ENCODE results near the gene CCDC12. TPM values are rescaled to one million over a fixed set of nuclear protein-coding genes. Genes with fewer than 3 reads are reported as not detected.

CCDC12 gene
- total and polyA plus RNA-seq, 9 of the 15 experiments (the other 6 are each of a cell fraction or from before 2014, with no cell fraction given), result 8.9 to 201 (median 86.9) TPM

DNA sequence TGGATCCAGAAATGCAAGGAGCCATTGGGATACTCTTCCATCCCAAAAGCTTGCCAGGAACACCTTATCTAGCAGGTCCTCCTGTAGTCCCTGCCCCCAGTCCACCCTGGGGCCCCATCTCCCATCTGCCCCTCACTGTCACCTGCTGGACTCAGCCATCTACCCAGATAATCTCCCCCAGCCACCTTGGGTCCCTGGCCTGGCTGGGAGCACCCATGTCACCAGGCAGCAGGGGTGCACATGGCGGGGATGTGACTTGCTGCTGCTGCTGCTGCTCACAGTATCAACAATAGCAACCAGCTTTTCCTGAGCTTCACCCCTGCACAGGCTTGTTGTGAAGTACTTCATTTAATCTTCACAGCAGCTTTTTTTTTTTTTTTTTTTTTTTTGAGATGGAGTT is 86.4 kb downstream of the CCDC12 start:
- peak; percentile 12; the same call in 2 of the 3 replicates for ATAC-seq
- Histone ChIP-seq H3K9me1 (ENCODE audit: control insufficient read depth, insufficient read depth, low read length) (no peaks in the 10 kb centered on the region), H3K9me3 (replicated peaks; ENCODE audit: control insufficient read depth, insufficient read depth, low read depth, low read length) (no peaks in the 10 kb centered on the region), H3K27me3 (ENCODE audit: control insufficient read depth in 2 of 2, insufficient read depth in 2 of 2, low read length in 2 of 2) (peaks cover 29 to 80% of the 10 kb centered on the region in 2 experiments), H3K4me3 (no peak overlapping the region), H4K20me1 (replicated peaks; ENCODE audit: control insufficient read depth, insufficient read depth, low read length) (peaks cover 25% of the 10 kb centered on the region), H2AFZ (ENCODE audit: low read depth, low read length) (no peak overlapping the region), H3K4me2 (ENCODE audit: insufficient read depth, low read length) (no peak overlapping the region), H3K36me3 (ENCODE audit: control insufficient read depth, insufficient read depth, low read length) (no peaks in the 10 kb centered on the region), H3K4me1 (replicated peaks in 1 of 2; ENCODE audit: control insufficient read depth in 2 of 2, insufficient read depth in 2 of 2, low read length in 2 of 2) (peaks cover 0 to 21% of the 10 kb centered on the region in 2 experiments; a peak in 3 of 5 replicates), H3K27ac (ENCODE audit: extremely low read depth, low read depth, low read length) (no peak overlapping the region), H3K79me2 (ENCODE audit: control insufficient read depth, insufficient read depth, low read length) (no peaks in the 10 kb centered on the region), H3K9ac (ENCODE audit: insufficient read depth in 1 of 2, low read depth in 2 of 2, low read length in 2 of 2) (no peak overlapping the region)
- CTCF ChIA-PET (ENCODE audit: low intra/inter-chr PET ratio), result no interaction called here
- intact Hi-C loops (cut with micrococcal nuclease) (no loop called here), in situ Hi-C loops (cut with MboI) (no loop called here)
- no TSS peak for BruUV-seq (replicated peaks)
- DNase-seq (ENCODE audit: extremely low read depth in 1 of 4, low spot score in 3 of 4), result peak; percentile 50 to 73 (median 66)
- no peak for FAIRE-seq
- 7% methylated on average over 1 of the region's 1 CpG for WGBS (ENCODE audit: insufficient coverage, low coverage, missing lambda C conversion rate)
- POLR2A ChIA-PET, result interaction anchor here (0.6 kb wide), 1 partner anchor 372 kb away, joined by 3 read pairs; no protein-coding TSS in a partner anchor
- TF ChIP-seq, protein P1, sequence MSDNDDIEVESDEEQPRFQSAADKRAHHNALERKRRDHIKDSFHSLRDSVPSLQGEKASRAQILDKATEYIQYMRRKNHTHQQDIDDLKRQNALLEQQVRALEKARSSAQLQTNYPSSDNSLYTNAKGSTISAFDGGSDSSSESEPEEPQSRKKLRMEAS (CRISPR knock-in tag; IDR thresholded peaks at IDR 0.05), result 0 out of 2 replicates have a peak, but pooled peaks have one; percentile 9
- TF ChIP-seq CBFA2T3 (IDR thresholded peaks at IDR 0.05) (peak; percentile 84), ARID1B (IDR thresholded peaks at IDR 0.05) (0 out of 2 replicates have a peak, but pooled peaks have one; percentile 16), TCFL5 (CRISPR knock-in tag; conservative IDR thresholded peaks at IDR 0.05) (no peak), FOXJ3 (CRISPR knock-in tag; IDR thresholded peaks at IDR 0.05) (no peak), ATF7 (IDR thresholded peaks at IDR 0.05) (no peak), RCOR1 (IDR thresholded peaks at IDR 0.05; ENCODE audit: borderline replicate concordance in 1 of 2, low read depth in 2 of 2, low read length in 2 of 2) (no peak), EZH2 (IDR thresholded peaks at IDR 0.05; ENCODE audit: borderline replicate concordance, low read depth, low read length) (no peak), TRIM24 (IDR thresholded peaks at IDR 0.05) (0 out of 4 replicates have a peak, but pooled peaks of 1 of the 2 experiments have one; percentile 29), ZNF263 (CRISPR knock-in tag; IDR thresholded peaks at IDR 0.05; ENCODE audit: borderline replicate concordance) (peak; percentile 39; the same call in 1 of the 2 replicates), TCF3 (CRISPR knock-in tag; IDR thresholded peaks at IDR 0.05) (peak; percentile 72)
- TF ChIP-seq, protein P2, sequence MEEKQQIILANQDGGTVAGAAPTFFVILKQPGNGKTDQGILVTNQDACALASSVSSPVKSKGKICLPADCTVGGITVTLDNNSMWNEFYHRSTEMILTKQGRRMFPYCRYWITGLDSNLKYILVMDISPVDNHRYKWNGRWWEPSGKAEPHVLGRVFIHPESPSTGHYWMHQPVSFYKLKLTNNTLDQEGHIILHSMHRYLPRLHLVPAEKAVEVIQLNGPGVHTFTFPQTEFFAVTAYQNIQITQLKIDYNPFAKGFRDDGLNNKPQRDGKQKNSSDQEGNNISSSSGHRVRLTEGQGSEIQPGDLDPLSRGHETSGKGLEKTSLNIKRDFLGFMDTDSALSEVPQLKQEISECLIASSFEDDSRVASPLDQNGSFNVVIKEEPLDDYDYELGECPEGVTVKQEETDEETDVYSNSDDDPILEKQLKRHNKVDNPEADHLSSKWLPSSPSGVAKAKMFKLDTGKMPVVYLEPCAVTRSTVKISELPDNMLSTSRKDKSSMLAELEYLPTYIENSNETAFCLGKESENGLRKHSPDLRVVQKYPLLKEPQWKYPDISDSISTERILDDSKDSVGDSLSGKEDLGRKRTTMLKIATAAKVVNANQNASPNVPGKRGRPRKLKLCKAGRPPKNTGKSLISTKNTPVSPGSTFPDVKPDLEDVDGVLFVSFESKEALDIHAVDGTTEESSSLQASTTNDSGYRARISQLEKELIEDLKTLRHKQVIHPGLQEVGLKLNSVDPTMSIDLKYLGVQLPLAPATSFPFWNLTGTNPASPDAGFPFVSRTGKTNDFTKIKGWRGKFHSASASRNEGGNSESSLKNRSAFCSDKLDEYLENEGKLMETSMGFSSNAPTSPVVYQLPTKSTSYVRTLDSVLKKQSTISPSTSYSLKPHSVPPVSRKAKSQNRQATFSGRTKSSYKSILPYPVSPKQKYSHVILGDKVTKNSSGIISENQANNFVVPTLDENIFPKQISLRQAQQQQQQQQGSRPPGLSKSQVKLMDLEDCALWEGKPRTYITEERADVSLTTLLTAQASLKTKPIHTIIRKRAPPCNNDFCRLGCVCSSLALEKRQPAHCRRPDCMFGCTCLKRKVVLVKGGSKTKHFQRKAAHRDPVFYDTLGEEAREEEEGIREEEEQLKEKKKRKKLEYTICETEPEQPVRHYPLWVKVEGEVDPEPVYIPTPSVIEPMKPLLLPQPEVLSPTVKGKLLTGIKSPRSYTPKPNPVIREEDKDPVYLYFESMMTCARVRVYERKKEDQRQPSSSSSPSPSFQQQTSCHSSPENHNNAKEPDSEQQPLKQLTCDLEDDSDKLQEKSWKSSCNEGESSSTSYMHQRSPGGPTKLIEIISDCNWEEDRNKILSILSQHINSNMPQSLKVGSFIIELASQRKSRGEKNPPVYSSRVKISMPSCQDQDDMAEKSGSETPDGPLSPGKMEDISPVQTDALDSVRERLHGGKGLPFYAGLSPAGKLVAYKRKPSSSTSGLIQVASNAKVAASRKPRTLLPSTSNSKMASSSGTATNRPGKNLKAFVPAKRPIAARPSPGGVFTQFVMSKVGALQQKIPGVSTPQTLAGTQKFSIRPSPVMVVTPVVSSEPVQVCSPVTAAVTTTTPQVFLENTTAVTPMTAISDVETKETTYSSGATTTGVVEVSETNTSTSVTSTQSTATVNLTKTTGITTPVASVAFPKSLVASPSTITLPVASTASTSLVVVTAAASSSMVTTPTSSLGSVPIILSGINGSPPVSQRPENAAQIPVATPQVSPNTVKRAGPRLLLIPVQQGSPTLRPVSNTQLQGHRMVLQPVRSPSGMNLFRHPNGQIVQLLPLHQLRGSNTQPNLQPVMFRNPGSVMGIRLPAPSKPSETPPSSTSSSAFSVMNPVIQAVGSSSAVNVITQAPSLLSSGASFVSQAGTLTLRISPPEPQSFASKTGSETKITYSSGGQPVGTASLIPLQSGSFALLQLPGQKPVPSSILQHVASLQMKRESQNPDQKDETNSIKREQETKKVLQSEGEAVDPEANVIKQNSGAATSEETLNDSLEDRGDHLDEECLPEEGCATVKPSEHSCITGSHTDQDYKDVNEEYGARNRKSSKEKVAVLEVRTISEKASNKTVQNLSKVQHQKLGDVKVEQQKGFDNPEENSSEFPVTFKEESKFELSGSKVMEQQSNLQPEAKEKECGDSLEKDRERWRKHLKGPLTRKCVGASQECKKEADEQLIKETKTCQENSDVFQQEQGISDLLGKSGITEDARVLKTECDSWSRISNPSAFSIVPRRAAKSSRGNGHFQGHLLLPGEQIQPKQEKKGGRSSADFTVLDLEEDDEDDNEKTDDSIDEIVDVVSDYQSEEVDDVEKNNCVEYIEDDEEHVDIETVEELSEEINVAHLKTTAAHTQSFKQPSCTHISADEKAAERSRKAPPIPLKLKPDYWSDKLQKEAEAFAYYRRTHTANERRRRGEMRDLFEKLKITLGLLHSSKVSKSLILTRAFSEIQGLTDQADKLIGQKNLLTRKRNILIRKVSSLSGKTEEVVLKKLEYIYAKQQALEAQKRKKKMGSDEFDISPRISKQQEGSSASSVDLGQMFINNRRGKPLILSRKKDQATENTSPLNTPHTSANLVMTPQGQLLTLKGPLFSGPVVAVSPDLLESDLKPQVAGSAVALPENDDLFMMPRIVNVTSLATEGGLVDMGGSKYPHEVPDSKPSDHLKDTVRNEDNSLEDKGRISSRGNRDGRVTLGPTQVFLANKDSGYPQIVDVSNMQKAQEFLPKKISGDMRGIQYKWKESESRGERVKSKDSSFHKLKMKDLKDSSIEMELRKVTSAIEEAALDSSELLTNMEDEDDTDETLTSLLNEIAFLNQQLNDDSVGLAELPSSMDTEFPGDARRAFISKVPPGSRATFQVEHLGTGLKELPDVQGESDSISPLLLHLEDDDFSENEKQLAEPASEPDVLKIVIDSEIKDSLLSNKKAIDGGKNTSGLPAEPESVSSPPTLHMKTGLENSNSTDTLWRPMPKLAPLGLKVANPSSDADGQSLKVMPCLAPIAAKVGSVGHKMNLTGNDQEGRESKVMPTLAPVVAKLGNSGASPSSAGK (IDR thresholded peaks at IDR 0.05), result no peak
